Measurements from ENCODE around the gene C15orf40.

- TF ChIP-seq NFYB (CRISPR knock-in tag; conservative IDR thresholded peaks at IDR 0.05; ENCODE audit: low read depth), result no peak
- no peak for TF ChIP-seq ATF3 (CRISPR knock-in tag; conservative IDR thresholded peaks at IDR 0.05)
- no peak for TF ChIP-seq RORB (CRISPR knock-in tag; IDR thresholded peaks at IDR 0.05)
These were observed 7.0 kb upstream of the C15orf40 start for GRCh38 chr15:83018436-83018835.

All from WTC11 (cell line).